ENCODE data around the gene PIP5K1B.

DNA sequence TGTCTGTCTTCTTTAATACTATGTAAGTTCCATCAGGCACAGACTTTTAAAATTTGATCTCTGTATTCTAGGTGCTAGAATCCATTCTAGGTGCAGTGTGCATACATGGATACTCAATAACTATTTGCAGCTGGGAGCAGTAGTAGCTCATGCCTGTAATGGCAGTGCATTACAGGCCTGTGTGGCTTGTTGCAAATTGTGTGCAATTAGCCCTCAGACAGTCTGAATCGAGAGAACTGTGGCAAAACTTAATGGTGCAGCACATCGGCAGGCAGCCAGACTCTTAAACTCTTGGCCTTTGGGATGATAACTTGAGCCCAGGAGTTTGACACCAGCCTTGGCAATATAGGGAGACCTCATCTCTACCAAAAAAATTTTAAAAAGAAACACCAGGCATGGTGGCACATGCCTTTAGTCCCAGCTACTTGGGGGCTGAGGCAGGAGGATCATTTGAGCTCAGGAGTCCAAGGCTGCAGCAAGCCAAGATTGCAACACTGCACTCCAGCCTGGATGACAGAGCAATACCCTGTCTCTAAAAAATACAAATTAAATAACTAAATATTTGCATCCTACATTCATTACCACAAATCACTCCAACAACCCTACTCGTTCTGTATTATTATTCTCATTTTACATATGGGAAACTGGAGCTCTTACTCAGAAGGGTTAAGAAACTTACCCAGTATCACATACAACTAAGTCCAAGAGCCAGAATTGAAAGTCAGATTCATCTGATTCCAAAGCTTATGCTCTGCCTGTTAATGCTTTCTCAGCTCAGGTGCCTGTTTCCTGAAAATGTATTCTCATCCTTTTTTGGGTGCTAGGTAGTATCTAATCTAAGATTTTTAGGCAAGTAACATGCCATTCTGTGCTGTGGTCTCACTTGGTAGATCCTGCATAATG, 278.7 kb downstream of the PIP5K1B start:
- TF ChIP-seq, protein P1, sequence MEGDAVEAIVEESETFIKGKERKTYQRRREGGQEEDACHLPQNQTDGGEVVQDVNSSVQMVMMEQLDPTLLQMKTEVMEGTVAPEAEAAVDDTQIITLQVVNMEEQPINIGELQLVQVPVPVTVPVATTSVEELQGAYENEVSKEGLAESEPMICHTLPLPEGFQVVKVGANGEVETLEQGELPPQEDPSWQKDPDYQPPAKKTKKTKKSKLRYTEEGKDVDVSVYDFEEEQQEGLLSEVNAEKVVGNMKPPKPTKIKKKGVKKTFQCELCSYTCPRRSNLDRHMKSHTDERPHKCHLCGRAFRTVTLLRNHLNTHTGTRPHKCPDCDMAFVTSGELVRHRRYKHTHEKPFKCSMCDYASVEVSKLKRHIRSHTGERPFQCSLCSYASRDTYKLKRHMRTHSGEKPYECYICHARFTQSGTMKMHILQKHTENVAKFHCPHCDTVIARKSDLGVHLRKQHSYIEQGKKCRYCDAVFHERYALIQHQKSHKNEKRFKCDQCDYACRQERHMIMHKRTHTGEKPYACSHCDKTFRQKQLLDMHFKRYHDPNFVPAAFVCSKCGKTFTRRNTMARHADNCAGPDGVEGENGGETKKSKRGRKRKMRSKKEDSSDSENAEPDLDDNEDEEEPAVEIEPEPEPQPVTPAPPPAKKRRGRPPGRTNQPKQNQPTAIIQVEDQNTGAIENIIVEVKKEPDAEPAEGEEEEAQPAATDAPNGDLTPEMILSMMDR (conservative IDR thresholded peaks at IDR 0.05; ENCODE audit: low read length): no peak
- TF ChIP-seq EZH2phosphoT487 (IDR thresholded peaks at IDR 0.05; ENCODE audit: borderline replicate concordance, low read depth, low read length): no peak

Measured in OCI-LY7 (cell line).